NCI-H82 treated with DMSO at 0.1 percent for 48 hours (cell line): ENCODE results near the gene CD38.
A peak's percentile ranks its signal among the peaks of the same experiment; 100 is the strongest.
"Not testable (repeated sequence)": the region's sequence is repeated elsewhere in the genome, so short reads cannot be mapped to it uniquely, and the experiment has no call there.

Experiments
- DNase-seq: peaks from one replicate; lab custom pipeline; 2025; ENCODE audit not compliant: unreplicated experiment; lab: John Stamatoyannopoulos, UW

CD38 gene

GRCh38 chr4:15778289-15779241 lies at the start of gene CD38:
Gene CD38, plus strand, starts transcription at chr4:15778328. Its CDS starts 87 bp downstream, at chr4:15778415.
- DNase-seq = no peak

GRCh38 chr4:15729910-15730533 lies 48.1 kb upstream of the CD38 start:
- peak; percentile 21 for DNase-seq

GRCh38 chr4:15733061-15733460 lies 45.1 kb upstream of the CD38 start:
- not testable (repeated sequence) for DNase-seq

- no peak for DNase-seq
Observed at GRCh38 chr4:15735536-15735935, 42.6 kb upstream of the CD38 start.

- DNase-seq = no peak
Observed at GRCh38 chr4:15736514-15737050, 41.5 kb upstream of the CD38 start.

GRCh38 chr4:15737255-15737654 lies 40.9 kb upstream of the CD38 start:
- DNase-seq = no peak

GRCh38 chr4:15738877-15739276 lies 39.3 kb upstream of the CD38 start:
- DNase-seq = no peak

GRCh38 chr4:15740764-15741404 lies 37.2 kb upstream of the CD38 start:
- no peak for DNase-seq

GRCh38 chr4:15742083-15742582 lies 36.0 kb upstream of the CD38 start:
- DNase-seq = no peak

GRCh38 chr4:15742637-15743036 lies 35.5 kb upstream of the CD38 start:
- DNase-seq = no peak

GRCh38 chr4:15744016-15744545 lies 34.0 kb upstream of the CD38 start:
- no peak for DNase-seq

GRCh38 chr4:15746110-15746509 lies 32.0 kb upstream of the CD38 start:
- DNase-seq = no peak

- DNase-seq = no peak
Observed at GRCh38 chr4:15749001-15749400, 29.1 kb upstream of the CD38 start.

- no peak for DNase-seq
Observed at GRCh38 chr4:15751153-15751552, 27.0 kb upstream of the CD38 start.

- no peak for DNase-seq
Observed at GRCh38 chr4:15753081-15753480, 25.0 kb upstream of the CD38 start.

- no peak for DNase-seq
Observed at GRCh38 chr4:15753786-15754185, 24.3 kb upstream of the CD38 start.

GRCh38 chr4:15754323-15754722 lies 23.8 kb upstream of the CD38 start:
- DNase-seq = no peak

GRCh38 chr4:15755321-15756155 lies 22.6 kb upstream of the CD38 start:
- DNase-seq = no peak

GRCh38 chr4:15756361-15756861 lies 21.7 kb upstream of the CD38 start:
- DNase-seq = no peak

GRCh38 chr4:15757054-15757453 lies 21.1 kb upstream of the CD38 start:
- DNase-seq = no peak
